Adrenal gland (tissue), 5 donors: ENCODE data around the gene GRID1.

ENCODE experiments used
- CTCF ChIP-seq, 6 experiments: fragments of 450-650 bp in 4 of 6; fragments of 200-600 bp in 2 of 6; sonication (generic) in 1 of 6; IDR thresholded peaks; 1 replicate in 5 of 6; 2 replicates in 1 of 6; pipeline versions ENCODE4 v1.5.1 to v1.8.0; 2016 to 2021; ENCODE audit warnings: antibody characterized with exemption in 6 of 6, mild to moderate bottlenecking in 2 of 6, moderate library complexity in 1 of 6
- POLR2A ChIP-seq, 2 donors: fragments of 450-650 bp; IDR thresholded peaks; one replicate each; pipeline ENCODE4 v1.6.1; 2017; ENCODE audit warnings: antibody characterized with exemption in 2 of 2, mild to moderate bottlenecking in 2 of 2, moderate library complexity in 1 of 2
- donor health status: DM: no; HTN: no; CAD: no.

GRCh38 chr10:86222336-86222650 is 144.3 kb downstream of the GRID1 start:
- TF ChIP-seq CTCF (IDR thresholded peaks at IDR 0.05): no peak
- no peak for TF ChIP-seq POLR2A (IDR thresholded peaks at IDR 0.05)
